AG04450 (cell line): ENCODE data around the gene CIRBP. TPM values are rescaled to one million over a fixed set of nuclear protein-coding genes. Genes with fewer than 3 reads are reported as not detected.

Source experiments
- CTCF ChIA-PET: fragments of 300-600, 350-600 bp; formaldehyde crosslinking; extraction: SDS; loops from one replicate; lab custom pipeline; 2022; ENCODE audit warnings: antibody characterized with exemption, inconsistent platforms; lab: Charles Lee
- POLR2A ChIA-PET: fragments of 350-600 bp; formaldehyde crosslinking; extraction: SDS; loops from one replicate; lab custom pipeline; 2021; ENCODE audit warnings: antibody characterized with exemption, inconsistent platforms; lab: Yijun Ruan, JAX
- DNase-seq: peaks from one replicate; pipeline ENCODE4 v3.0.0-alpha.2; 2011; ENCODE audit warnings: low read depth, low spot score
- H3K27ac ChIP-seq: one replicate; pipeline ENCODE4 v1.5.1; 2012; ENCODE audit warnings: low read depth, low read length, control low read depth
- H3K27me3 ChIP-seq: one replicate; pipeline ENCODE4 v1.6.0; 2012; ENCODE audit warnings: low read length; ENCODE audit not compliant: control insufficient read depth, insufficient read depth
- H3K4me3 ChIP-seq: 2 replicates; pipeline ENCODE4 v1.5.1; 2011; ENCODE audit warnings: mild to moderate bottlenecking, low read depth, low read length, control low read depth
- H3K9me3 ChIP-seq: 2 replicates; pipeline ENCODE4 v1.5.1; 2012; ENCODE audit warnings: low read length; ENCODE audit not compliant: control insufficient read depth, insufficient read depth
- polyA plus RNA-seq: library from polyadenylated mRNA; depleted of rRNA; stranded (reverse); fragments of >200 nt; gene quantifications from 2 replicates; pipeline ENCODE4 v1.2.3, GENCODE V29; 2011
- TF ChIP-seq, protein P1 (sequence below): IDR thresholded peaks from 2 replicates; pipeline ENCODE4 v1.5.1; 2011; ENCODE audit warnings: low read depth, low read length, control low read depth, inconsistent platforms

CIRBP gene
- polyA plus RNA-seq, 1 experiment: 269 TPM

DNA sequence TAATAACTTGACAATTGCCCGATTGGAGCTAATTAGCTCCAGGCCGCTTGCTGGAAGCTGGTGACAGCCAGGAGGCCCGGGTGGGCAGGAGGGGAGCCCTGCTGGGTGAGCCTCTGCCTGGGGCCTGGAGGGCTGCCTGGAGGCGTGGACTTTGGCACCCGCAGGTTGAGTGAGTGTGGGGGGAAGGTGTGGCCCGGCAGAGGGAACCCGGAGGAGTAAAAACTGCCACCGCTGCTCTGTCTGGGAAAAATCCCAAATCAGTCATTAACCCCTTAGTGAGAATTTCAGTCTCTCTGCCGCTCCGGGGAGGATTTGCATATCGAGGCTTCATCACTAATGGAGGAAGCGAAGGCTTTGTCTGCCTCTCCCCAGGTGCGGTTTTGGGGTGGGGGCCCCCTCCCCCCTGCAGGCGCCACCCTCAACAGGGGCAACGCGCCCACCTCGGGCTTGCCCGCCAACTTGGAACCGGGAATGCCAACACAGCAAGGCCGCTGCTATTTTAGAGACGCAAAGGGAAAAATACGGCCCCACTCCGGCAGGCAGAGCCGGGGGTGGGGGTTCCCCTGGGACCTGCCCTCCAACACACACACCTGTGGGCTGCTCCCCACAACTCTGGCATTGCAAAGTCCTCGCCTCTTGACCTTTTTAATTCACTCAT, 22.8 kb downstream of the CIRBP start:
- POLR2A ChIA-PET: interaction anchor here (0.7 to 1.4 kb wide), 3 partner anchors 19 to 91 kb away, joined by 3 to 5 read pairs (median 4); partner anchors contain the start of gene NDUFS7
- DNase-seq: no peak
- H3K27me3 ChIP-seq: peaks cover 33% of the 10 kb centered on the region
- H3K9me3 ChIP-seq: no peaks in the 10 kb centered on the region; the same call in 1 of the 2 replicates
- CTCF ChIA-PET: no interaction called here
- TF ChIP-seq, protein P1, sequence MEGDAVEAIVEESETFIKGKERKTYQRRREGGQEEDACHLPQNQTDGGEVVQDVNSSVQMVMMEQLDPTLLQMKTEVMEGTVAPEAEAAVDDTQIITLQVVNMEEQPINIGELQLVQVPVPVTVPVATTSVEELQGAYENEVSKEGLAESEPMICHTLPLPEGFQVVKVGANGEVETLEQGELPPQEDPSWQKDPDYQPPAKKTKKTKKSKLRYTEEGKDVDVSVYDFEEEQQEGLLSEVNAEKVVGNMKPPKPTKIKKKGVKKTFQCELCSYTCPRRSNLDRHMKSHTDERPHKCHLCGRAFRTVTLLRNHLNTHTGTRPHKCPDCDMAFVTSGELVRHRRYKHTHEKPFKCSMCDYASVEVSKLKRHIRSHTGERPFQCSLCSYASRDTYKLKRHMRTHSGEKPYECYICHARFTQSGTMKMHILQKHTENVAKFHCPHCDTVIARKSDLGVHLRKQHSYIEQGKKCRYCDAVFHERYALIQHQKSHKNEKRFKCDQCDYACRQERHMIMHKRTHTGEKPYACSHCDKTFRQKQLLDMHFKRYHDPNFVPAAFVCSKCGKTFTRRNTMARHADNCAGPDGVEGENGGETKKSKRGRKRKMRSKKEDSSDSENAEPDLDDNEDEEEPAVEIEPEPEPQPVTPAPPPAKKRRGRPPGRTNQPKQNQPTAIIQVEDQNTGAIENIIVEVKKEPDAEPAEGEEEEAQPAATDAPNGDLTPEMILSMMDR: no peak
- H3K4me3 ChIP-seq: no peak overlapping the region
- H3K27ac ChIP-seq: no peak overlapping the region

DNA sequence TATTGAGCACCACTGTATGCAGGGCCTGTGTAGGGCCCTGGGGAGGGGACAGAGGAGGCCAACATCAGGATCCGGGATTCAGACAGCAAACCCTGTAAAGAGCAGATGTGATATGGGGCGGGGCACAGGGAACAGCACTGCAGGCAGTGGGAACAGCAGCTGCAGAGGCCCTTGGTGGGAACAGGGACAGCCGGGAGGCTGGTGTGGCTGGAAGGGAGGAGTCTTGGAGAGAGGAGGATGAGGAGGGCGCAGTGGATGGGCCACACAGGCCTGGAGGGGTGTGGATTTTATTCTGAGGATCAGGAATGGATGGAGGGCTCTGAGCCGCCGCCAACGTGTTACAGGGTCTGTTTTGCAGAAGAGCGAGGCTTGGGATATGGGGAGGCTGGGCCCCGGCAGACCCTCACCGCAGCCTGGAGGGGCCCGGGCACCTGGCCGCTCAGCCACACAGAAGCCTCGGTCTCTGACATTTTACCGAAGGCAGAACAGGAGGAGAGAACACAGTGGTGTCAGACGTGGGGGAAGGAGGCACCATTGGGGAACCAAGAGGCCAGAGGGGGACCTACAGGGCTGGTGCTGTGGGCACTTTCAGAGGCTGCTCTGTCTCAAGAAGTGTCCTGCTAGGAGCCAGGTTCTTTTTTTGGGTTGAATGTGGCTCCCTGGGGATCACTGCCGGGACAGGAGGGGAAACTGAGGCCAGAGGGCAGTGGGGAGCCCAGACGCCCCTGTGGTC, 23.5 kb downstream of the CIRBP start:
- ChIA-PET POLR2A (interaction anchor here (1.4 kb wide), 1 partner anchor 19 kb away, joined by 3 read pairs; no protein-coding TSS in a partner anchor), CTCF (no interaction called here)
- Histone ChIP-seq H3K4me3 (no peak overlapping the region), H3K27ac (no peak overlapping the region), H3K27me3 (peaks cover 26% of the 10 kb centered on the region), H3K9me3 (no peaks in the 10 kb centered on the region; the same call in 1 of the 2 replicates)
- DNase-seq: no peak
- TF ChIP-seq, protein P1: no peak

DNA sequence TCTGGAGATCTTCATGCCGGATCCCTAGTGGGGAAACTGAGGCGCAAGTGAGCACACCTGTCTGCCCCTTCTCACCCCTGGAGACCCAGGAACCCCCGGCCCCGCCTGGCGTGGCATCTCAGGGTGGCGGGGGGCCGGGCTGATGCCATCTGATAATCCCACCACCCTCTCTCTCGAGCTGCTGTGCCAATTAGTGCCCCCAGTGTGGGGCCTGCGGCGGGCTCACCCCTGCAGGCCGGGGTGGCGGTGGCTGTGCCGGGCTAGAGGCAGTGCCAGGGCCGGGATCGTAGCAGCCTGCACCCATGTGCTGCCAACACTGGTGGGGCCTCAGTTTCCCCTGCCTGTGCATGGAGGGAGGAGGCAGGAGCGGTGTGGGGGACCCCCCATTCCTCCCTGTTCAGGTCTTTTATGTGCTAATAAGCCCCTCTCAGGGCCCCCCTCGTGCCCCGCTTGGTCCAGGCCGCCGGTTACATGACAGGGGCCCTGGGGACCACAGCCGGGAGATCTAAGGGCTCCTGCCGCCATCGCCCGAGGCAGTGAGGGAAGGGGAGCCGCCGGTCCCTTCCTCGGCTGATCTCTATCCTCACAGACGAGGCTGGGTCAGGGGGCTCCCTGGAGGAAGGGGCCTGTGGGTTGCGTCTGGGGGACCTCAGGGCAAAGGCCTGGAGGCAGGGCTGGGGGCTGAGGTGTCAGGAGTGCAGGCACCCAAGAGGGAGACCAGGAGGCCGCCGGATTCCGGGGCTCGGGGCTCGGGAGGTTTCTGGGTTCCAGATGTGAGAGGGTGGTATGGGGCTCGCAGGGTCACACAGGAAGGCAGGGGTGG, 24.9 kb downstream of the CIRBP start:
- no peak for DNase-seq
- Histone ChIP-seq H3K9me3 (no peaks in the 10 kb centered on the region; the same call in 1 of the 2 replicates), H3K27me3 (peaks cover 22% of the 10 kb centered on the region), H3K4me3 (no peak overlapping the region), H3K27ac (no peak overlapping the region)
- TF ChIP-seq, protein P1: no peak
- ChIA-PET CTCF (interaction anchor here (0.7 kb wide), 1 partner anchor 49 kb away, joined by 9 read pairs; no protein-coding TSS in a partner anchor), POLR2A (no interaction called here)

DNA sequence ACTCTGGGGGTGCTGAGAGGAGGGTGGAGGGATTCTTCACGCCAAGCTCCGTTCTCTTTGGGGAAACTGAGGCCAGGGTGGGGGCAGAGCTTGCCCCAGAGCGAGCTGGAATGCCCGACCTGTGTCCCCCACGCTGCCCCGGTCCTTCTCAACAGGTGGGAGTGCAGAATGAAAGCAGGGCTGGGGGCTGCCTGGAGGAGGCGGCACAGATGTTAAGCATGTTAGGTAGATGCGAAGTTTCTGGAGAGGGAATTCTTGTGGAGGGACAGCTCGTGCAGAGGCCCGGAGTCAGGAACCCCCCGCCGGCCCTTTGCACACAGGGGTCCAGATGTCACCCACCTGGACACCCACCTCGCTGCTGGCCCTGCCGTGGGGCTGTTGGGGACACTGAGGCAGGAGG, 25.6 kb downstream of the CIRBP start:
- ChIA-PET CTCF (interaction anchor here (0.7 kb wide), 1 partner anchor 50 kb away, joined by 9 read pairs; no protein-coding TSS in a partner anchor), POLR2A (no interaction called here)
- TF ChIP-seq, protein P1: no peak
- Histone ChIP-seq H3K9me3 (no peaks in the 10 kb centered on the region; the same call in 1 of the 2 replicates), H3K27me3 (peaks cover 20% of the 10 kb centered on the region), H3K4me3 (no peak overlapping the region), H3K27ac (no peak overlapping the region)
- no peak for DNase-seq
